SH-SY5Y (cell line): ENCODE measurements around the gene IMMP2L.

ENCODE experiments used
- GATA2 ChIP-seq: IDR thresholded peaks from 2 replicates; pipeline ENCODE4 v1.6.1; 2011; ENCODE audit warnings: mild to moderate bottlenecking, low read depth, low read length
- GATA3 ChIP-seq: IDR thresholded peaks from 2 replicates; pipeline ENCODE4 v1.6.1; 2011; ENCODE audit warnings: low read depth, mild to moderate bottlenecking, low read length, moderate library complexity

GRCh38 chr7:111210996-111211395 is 351.3 kb downstream of the IMMP2L start:
- TF ChIP-seq GATA2 (no peak), GATA3 (no peak)
